IMR-90 (cell line): ENCODE data around the gene RGS3.

ENCODE experiments used
- BHLHE40 ChIP-seq: fragments of 150-350 bp; IDR thresholded peaks from 2 replicates; pipeline ENCODE4 v1.6.1; 2016; ENCODE audit warnings: mild to moderate bottlenecking, low read depth, low read length
- CEBPB ChIP-seq: IDR thresholded peaks from 2 replicates; pipeline ENCODE4 v1.6.1; 2012; ENCODE audit warnings: low read depth, low read length, improper control_type of control experiment
- FOS ChIP-seq: fragments of 150-350 bp; IDR thresholded peaks from 2 replicates; pipeline ENCODE4 v1.6.1; 2016; ENCODE audit warnings: low read depth, low read length
- MAFK ChIP-seq: IDR thresholded peaks from 2 replicates; pipeline ENCODE4 v1.6.1; 2012; ENCODE audit warnings: low read depth, low read length, improper control_type of control experiment
- MXI1 ChIP-seq: IDR thresholded peaks from 2 replicates; pipeline ENCODE4 v1.6.1; 2012; ENCODE audit warnings: low read depth, mild to moderate bottlenecking, low read length, moderate library complexity, borderline replicate concordance
- POLR2A ChIP-seq: IDR thresholded peaks from 2 replicates; pipeline ENCODE4 v1.6.1; 2012; ENCODE audit warnings: mild to moderate bottlenecking, low read depth, low read length
- RCOR1 ChIP-seq: IDR thresholded peaks from 2 replicates; pipeline ENCODE4 v1.6.1; 2012; ENCODE audit warnings: mild to moderate bottlenecking, low read length, improper control_type of control experiment; ENCODE audit not compliant: insufficient replicate concordance
- RFX5 ChIP-seq: IDR thresholded peaks from 2 replicates; pipeline ENCODE4 v1.8.0; 2012; ENCODE audit warnings: low read depth, mild to moderate bottlenecking, low read length, moderate library complexity
- SMC3 ChIP-seq: fragments of 150-350 bp; IDR thresholded peaks from 2 replicates; pipeline ENCODE4 v1.6.1; 2016; ENCODE audit warnings: low read depth, mild to moderate bottlenecking, antibody characterized with exemption, low read length, moderate library complexity
- USF2 ChIP-seq: fragments of 150-350 bp; IDR thresholded peaks from 2 replicates; pipeline ENCODE4 v1.6.1; 2017; ENCODE audit warnings: mild to moderate bottlenecking, antibody characterized with exemption, low read length, low read depth
- TF ChIP-seq, protein P1 (sequence below): conservative IDR thresholded peaks from 2 replicates; pipeline ENCODE4 v1.5.1; 2012; ENCODE audit warnings: mild to moderate bottlenecking, low read depth, low read length, improper control_type of control experiment

DNA sequence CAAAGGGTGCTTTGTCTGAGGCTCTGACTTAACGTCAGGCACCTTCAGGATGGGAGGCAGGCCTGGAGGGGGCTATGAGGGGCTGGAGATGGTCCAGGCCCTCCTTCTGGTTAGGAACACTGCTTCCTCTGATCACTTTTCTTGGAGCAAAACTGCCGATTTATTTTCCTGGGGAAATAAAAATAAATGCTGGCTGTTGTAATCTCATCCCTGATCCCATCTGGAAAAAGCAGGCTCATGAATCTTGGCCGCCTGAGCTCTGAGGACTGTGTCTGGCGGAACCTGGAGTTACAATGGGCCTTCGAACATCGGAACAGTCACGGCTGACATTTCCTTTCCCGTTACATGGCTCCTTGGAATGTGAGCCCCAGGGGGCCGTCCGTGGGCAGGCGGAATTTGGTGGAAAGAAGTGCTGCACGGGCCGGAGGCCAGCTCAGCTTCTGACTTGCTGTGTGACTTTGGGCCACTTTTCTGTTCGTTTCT is 157.8 kb downstream of the RGS3 start:
- TF ChIP-seq POLR2A (peak; percentile 90), MAFK (no peak), SMC3 (peak; percentile 7; the same call in 1 of the 2 replicates), BHLHE40 (peak; percentile 98), RFX5 (no peak), USF2 (no peak), RCOR1 (peak; percentile 95), FOS (peak; percentile 44), MXI1 (no peak), CEBPB (0 out of 2 replicates have a peak, but pooled peaks have one; percentile 7)
- TF ChIP-seq, protein P1, sequence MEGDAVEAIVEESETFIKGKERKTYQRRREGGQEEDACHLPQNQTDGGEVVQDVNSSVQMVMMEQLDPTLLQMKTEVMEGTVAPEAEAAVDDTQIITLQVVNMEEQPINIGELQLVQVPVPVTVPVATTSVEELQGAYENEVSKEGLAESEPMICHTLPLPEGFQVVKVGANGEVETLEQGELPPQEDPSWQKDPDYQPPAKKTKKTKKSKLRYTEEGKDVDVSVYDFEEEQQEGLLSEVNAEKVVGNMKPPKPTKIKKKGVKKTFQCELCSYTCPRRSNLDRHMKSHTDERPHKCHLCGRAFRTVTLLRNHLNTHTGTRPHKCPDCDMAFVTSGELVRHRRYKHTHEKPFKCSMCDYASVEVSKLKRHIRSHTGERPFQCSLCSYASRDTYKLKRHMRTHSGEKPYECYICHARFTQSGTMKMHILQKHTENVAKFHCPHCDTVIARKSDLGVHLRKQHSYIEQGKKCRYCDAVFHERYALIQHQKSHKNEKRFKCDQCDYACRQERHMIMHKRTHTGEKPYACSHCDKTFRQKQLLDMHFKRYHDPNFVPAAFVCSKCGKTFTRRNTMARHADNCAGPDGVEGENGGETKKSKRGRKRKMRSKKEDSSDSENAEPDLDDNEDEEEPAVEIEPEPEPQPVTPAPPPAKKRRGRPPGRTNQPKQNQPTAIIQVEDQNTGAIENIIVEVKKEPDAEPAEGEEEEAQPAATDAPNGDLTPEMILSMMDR: no peak
